ENCODE data around the gene SAFB.
"Not testable (repeated sequence)": the region's sequence is repeated elsewhere in the genome, so short reads cannot be mapped to it uniquely, and the experiment has no call there.

Gene SAFB

DNA sequence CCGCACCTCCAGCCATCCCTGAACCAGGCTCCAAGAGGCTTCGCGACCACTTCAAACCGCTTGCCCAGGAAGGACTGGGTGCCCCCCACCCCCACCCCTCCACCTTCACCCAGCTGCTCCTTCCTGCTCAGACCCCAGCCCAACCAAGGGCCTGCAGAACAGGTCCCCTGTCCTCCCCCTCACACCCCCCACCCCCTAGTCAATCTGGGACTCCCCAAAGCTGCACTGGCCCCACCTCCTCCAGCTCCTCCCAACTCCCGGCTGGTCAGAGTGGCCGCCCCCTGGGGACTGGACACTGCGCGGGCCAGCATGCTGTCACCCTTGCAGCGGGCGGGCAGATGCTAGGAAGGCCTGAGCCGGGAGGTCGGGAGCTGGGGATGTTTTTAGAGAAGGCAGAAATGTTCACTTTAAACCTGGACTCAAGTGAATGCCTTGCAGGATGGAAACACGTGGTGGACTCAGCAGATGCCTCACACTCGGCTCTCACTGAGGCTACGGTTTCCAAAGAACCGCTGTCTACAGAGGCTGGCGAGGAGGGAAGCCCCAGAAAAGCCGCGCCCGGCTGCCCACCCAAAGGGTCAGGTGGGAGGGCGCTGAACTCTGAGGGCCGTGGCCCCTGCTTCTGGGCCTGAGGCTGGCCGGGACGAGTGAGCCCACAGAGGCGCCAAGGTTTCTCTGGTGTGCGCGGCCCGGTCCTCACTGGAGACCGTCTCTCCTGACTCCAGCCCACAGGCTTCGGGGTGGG is 75.2 kb downstream of the SAFB start:
- Histone ChIP-seq H2BK15ac (ENCODE audit: low read length) (no peak overlapping the region), H3K79me1 (ENCODE audit: low read depth, low read length) (peaks cover 28% of the 10 kb centered on the region), H3K4me3 (ENCODE audit: low read length in 2 of 2) (no peak overlapping the region), H3K27me3 (ENCODE audit: control insufficient read depth in 3 of 3, insufficient read depth in 3 of 3, low read depth in 1 of 3, low read length in 3 of 3) (no peaks in the 10 kb centered on the region), H3K9ac (ENCODE audit: low read depth, low read length, poor library complexity) (no peak overlapping the region), H3K18ac (ENCODE audit: low read length) (no peak overlapping the region), H2AFZ (ENCODE audit: low read length) (no peak overlapping the region), H4K91ac (ENCODE audit: low read depth, low read length, poor library complexity) (no peak overlapping the region), H3K14ac (ENCODE audit: low read length) (no peak overlapping the region), H2BK5ac (ENCODE audit: low read length) (peak overlapping the region; percentile 53), H3K9me3 (replicated peaks in 1 of 2; ENCODE audit: control insufficient read depth in 2 of 2, insufficient read depth in 1 of 2, low read depth in 1 of 2, low read length in 2 of 2) (peaks cover 0 to 8% of the 10 kb centered on the region in 2 donors), H3K27ac (replicated peaks; ENCODE audit: low read length) (no peak overlapping the region), H3K4me2 (ENCODE audit: insufficient read depth, low read length, poor library complexity, severe bottlenecking) (no peak overlapping the region), H2BK120ac (ENCODE audit: low read depth, low read length) (no peak overlapping the region), H3K23ac (ENCODE audit: low read depth, low read length, poor library complexity) (no peak overlapping the region), H4K8ac (ENCODE audit: low read depth, low read length) (no peak overlapping the region), H2AK5ac (ENCODE audit: low read depth, low read length) (peak overlapping the region; percentile 63), H3K4ac (ENCODE audit: low read length) (no peak overlapping the region), H3K4me1 (ENCODE audit: control insufficient read depth in 2 of 2, insufficient read depth in 1 of 2, low read depth in 1 of 2, low read length in 2 of 2) (no peaks in the 10 kb centered on the region), H2BK12ac (ENCODE audit: low read length) (peak overlapping the region; percentile 10), H3K36me3 (replicated peaks in 1 of 2; ENCODE audit: control insufficient read depth in 2 of 2, insufficient read depth in 2 of 2, low read length in 2 of 2) (peaks cover 55 to 81% of the 10 kb centered on the region in 2 donors)
- WGBS, 2 donors (ENCODE audit: extremely low coverage in 2 of 2, insufficient read length in 2 of 2, insufficient replicate concordance in 1 of 2): no CpG with 5 or more reads among the region's 30 CpGs
- DNase-seq (ENCODE audit: low spot score): no peak

DNA sequence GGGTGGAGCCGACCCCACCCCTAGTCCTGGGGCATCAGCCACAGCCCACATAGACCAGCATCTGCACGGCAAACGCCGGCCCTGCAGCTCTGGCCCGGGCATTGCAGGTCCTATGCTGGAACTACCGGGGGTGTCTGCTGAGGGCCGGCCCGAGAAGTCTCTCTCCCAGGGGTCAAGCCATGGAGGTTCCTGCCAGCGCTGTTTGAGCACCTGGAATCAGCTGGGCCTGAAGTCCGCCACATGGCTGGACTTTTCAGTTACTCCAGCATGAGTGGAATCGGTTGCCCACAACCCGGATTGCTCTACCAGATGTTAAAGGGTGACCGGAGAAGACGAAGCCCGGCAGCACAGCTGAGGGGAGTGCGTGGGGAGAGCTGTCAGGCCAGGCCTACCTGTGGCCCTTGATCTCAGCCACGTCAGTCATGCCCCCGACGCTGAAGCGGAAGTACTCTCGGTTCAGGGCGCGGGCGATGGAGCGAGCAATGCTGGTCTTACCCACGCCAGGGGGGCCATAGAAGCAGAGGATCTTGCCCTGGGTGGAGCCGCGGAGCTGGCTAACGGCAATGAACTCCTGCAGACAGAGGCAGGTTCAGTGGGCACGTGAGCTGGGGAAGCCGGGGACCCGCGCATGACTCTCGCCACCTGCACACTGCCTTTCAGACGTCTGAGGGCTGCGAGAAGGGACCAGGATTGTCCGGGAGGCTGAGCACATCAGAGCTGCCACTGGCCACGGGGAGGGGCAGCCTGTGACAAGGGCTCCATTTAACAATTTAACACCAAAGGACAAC is 75.9 kb downstream of the SAFB start:
- Histone ChIP-seq H3K18ac (ENCODE audit: low read length) (no peak overlapping the region), H2BK120ac (ENCODE audit: low read depth, low read length) (no peak overlapping the region), H3K79me1 (ENCODE audit: low read depth, low read length) (peaks cover 23% of the 10 kb centered on the region), H2AK5ac (ENCODE audit: low read depth, low read length) (no peak overlapping the region), H3K4me3 (ENCODE audit: low read length in 2 of 2) (no peak overlapping the region), H2BK5ac (ENCODE audit: low read length) (peak overlapping the region; percentile 53), H3K23ac (ENCODE audit: low read depth, low read length, poor library complexity) (peak overlapping the region; percentile 55), H2BK15ac (ENCODE audit: low read length) (no peak overlapping the region), H4K8ac (ENCODE audit: low read depth, low read length) (no peak overlapping the region), H3K4ac (ENCODE audit: low read length) (no peak overlapping the region), H2AFZ (ENCODE audit: low read length) (no peak overlapping the region), H3K4me2 (ENCODE audit: insufficient read depth, low read length, poor library complexity, severe bottlenecking) (no peak overlapping the region), H4K91ac (ENCODE audit: low read depth, low read length, poor library complexity) (no peak overlapping the region), H3K36me3 (replicated peaks in 1 of 2; ENCODE audit: control insufficient read depth in 2 of 2, insufficient read depth in 2 of 2, low read length in 2 of 2) (peaks cover 56 to 81% of the 10 kb centered on the region in 2 donors), H3K9ac (ENCODE audit: low read depth, low read length, poor library complexity) (no peak overlapping the region), H3K14ac (ENCODE audit: low read length) (peak overlapping the region; percentile 38), H3K27ac (replicated peaks; ENCODE audit: low read length) (no peak overlapping the region), H3K27me3 (ENCODE audit: control insufficient read depth in 3 of 3, insufficient read depth in 3 of 3, low read depth in 1 of 3, low read length in 3 of 3) (no peaks in the 10 kb centered on the region), H3K9me3 (replicated peaks in 1 of 2; ENCODE audit: control insufficient read depth in 2 of 2, insufficient read depth in 1 of 2, low read depth in 1 of 2, low read length in 2 of 2) (peaks cover 0 to 15% of the 10 kb centered on the region in 2 donors), H2BK12ac (ENCODE audit: low read length) (peak overlapping the region; percentile 10), H3K4me1 (ENCODE audit: control insufficient read depth in 2 of 2, insufficient read depth in 1 of 2, low read depth in 1 of 2, low read length in 2 of 2) (no peaks in the 10 kb centered on the region)
- DNase-seq (ENCODE audit: low spot score): no peak
- no CpG with 5 or more reads among the region's 38 CpGs for WGBS, 2 donors (ENCODE audit: extremely low coverage in 2 of 2, insufficient read length in 2 of 2, insufficient replicate concordance in 1 of 2)

DNA sequence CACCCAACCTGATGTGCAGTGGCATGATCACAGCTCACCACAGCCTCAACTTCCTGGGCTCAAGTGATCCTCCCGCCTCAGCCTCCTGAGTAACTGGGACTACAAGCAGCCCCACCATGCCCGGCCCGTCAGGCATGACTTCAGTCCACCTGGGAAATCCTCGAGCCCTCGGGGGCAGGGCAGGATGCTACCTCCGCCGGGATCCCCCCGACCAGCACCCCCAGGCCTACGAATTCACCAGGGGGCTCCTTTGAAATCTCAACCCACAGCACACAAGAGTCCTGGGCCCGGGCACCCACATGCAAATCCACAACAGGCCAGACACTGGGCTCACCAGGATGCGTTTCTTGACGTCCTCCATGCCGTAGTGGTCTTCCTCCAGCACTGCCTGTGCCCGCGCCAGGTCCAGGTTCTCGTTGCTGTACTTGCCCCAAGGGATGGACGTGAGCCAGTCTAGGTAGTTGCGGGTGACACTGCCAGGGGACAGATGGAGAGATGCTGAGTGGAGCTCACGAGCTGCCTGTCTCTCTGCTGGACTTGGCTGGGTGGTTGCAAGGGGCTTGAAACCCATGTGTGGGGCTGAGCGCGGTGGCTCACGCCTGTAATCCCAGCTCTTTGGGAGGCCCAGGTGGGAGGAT is 77.7 kb downstream of the SAFB start:
- Histone ChIP-seq H3K79me1 (ENCODE audit: low read depth, low read length) (peaks cover 15% of the 10 kb centered on the region), H2BK12ac (ENCODE audit: low read length) (no peak overlapping the region), H4K91ac (ENCODE audit: low read depth, low read length, poor library complexity) (no peak overlapping the region), H3K23ac (ENCODE audit: low read depth, low read length, poor library complexity) (peak overlapping the region; percentile 85), H3K4me1 (ENCODE audit: control insufficient read depth in 2 of 2, insufficient read depth in 1 of 2, low read depth in 1 of 2, low read length in 2 of 2) (no peaks in the 10 kb centered on the region), H3K27ac (replicated peaks; ENCODE audit: low read length) (no peak overlapping the region), H3K27me3 (ENCODE audit: control insufficient read depth in 3 of 3, insufficient read depth in 3 of 3, low read depth in 1 of 3, low read length in 3 of 3) (no peaks in the 10 kb centered on the region), H2AK5ac (ENCODE audit: low read depth, low read length) (no peak overlapping the region), H3K4me2 (ENCODE audit: insufficient read depth, low read length, poor library complexity, severe bottlenecking) (no peak overlapping the region), H3K14ac (ENCODE audit: low read length) (peak overlapping the region; percentile 56), H3K4ac (ENCODE audit: low read length) (no peak overlapping the region), H3K9ac (ENCODE audit: low read depth, low read length, poor library complexity) (no peak overlapping the region), H3K4me3 (ENCODE audit: low read length in 2 of 2) (no peak overlapping the region), H2BK120ac (ENCODE audit: low read depth, low read length) (no peak overlapping the region), H3K18ac (ENCODE audit: low read length) (no peak overlapping the region), H4K8ac (ENCODE audit: low read depth, low read length) (peak overlapping the region; percentile 17), H3K36me3 (replicated peaks in 1 of 2; ENCODE audit: control insufficient read depth in 2 of 2, insufficient read depth in 2 of 2, low read length in 2 of 2) (peaks cover 49 to 81% of the 10 kb centered on the region in 2 donors), H2AFZ (ENCODE audit: low read length) (no peak overlapping the region), H2BK15ac (ENCODE audit: low read length) (no peak overlapping the region), H2BK5ac (ENCODE audit: low read length) (no peak overlapping the region), H3K9me3 (replicated peaks in 1 of 2; ENCODE audit: control insufficient read depth in 2 of 2, insufficient read depth in 1 of 2, low read depth in 1 of 2, low read length in 2 of 2) (peaks cover 0 to 13% of the 10 kb centered on the region in 2 donors)
- WGBS, 2 donors (ENCODE audit: extremely low coverage in 2 of 2, insufficient read length in 2 of 2, insufficient replicate concordance in 1 of 2): no CpG with 5 or more reads among the region's 22 CpGs
- DNase-seq (ENCODE audit: low spot score): no peak

DNA sequence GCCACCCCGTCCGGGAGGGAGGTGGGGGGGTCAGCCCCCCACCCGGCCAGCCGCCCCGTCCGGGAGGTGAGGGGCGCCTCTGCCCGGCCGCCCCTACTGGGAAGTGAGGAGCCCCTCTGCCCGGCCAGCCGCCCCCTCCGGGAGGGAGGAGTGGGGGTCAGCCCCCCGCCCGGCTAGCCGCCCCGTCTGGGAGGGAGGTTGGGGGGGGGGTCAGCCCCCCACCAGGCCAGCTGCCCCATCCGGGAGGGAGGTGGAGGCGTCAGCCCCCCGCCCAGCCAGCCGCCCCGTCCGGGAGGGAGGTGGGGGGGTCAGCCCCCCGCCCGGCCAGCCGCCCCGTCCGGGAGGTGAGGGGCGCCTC is 79.1 kb downstream of the SAFB start:
- not testable (repeated sequence) for H3K4me3 ChIP-seq (ENCODE audit: low read length in 2 of 2); H3K4ac ChIP-seq (ENCODE audit: low read length); H4K8ac ChIP-seq (ENCODE audit: low read depth, low read length); H3K27ac ChIP-seq (replicated peaks; ENCODE audit: low read length); H4K91ac ChIP-seq (ENCODE audit: low read depth, low read length, poor library complexity); H3K4me1 ChIP-seq (ENCODE audit: control insufficient read depth in 2 of 2, insufficient read depth in 1 of 2, low read depth in 1 of 2, low read length in 2 of 2); H2BK120ac ChIP-seq (ENCODE audit: low read depth, low read length); H3K9ac ChIP-seq (ENCODE audit: low read depth, low read length, poor library complexity); H2BK5ac ChIP-seq (ENCODE audit: low read length); H3K4me2 ChIP-seq (ENCODE audit: insufficient read depth, low read length, poor library complexity, severe bottlenecking); H2AK5ac ChIP-seq (ENCODE audit: low read depth, low read length); H3K14ac ChIP-seq (ENCODE audit: low read length); H2BK15ac ChIP-seq (ENCODE audit: low read length); H3K23ac ChIP-seq (ENCODE audit: low read depth, low read length, poor library complexity); DNase-seq (ENCODE audit: low spot score); H2AFZ ChIP-seq (ENCODE audit: low read length); H2BK12ac ChIP-seq (ENCODE audit: low read length); H3K18ac ChIP-seq (ENCODE audit: low read length); H3K27me3 ChIP-seq (ENCODE audit: control insufficient read depth in 3 of 3, insufficient read depth in 3 of 3, low read depth in 1 of 3, low read length in 3 of 3)
- peaks cover 47 to 81% of the 10 kb centered on the region in 2 donors for H3K36me3 ChIP-seq (replicated peaks in 1 of 2; ENCODE audit: control insufficient read depth in 2 of 2, insufficient read depth in 2 of 2, low read length in 2 of 2)
- H3K79me1 ChIP-seq (ENCODE audit: low read depth, low read length): peaks cover 11% of the 10 kb centered on the region
- H3K9me3 ChIP-seq (replicated peaks in 1 of 2; ENCODE audit: control insufficient read depth in 2 of 2, insufficient read depth in 1 of 2, low read depth in 1 of 2, low read length in 2 of 2): peaks cover 0 to 13% of the 10 kb centered on the region in 2 donors
- no CpG with 5 or more reads among the region's 28 CpGs for WGBS, 2 donors (ENCODE audit: extremely low coverage in 2 of 2, insufficient read length in 2 of 2, insufficient replicate concordance in 1 of 2)

All from neuronal stem cell (in vitro differentiated cells).